ENCODE results near the gene POLR3H.

POLR3H gene

GRCh38 chr22:41480397-41480735 lies 63.9 kb downstream of the POLR3H start:
- DNase-seq: no peak

- no peak for DNase-seq
Measured at GRCh38 chr22:41479671-41480396, 64.4 kb downstream of the POLR3H start.

- DNase-seq: no peak
Measured at GRCh38 chr22:41478891-41479521, 65.3 kb downstream of the POLR3H start.

GRCh38 chr22:41478473-41478872 lies 65.8 kb downstream of the POLR3H start:
- no peak for DNase-seq
